ENCODE measurements around the gene KCNT1. TPM values are rescaled to one million over a fixed set of nuclear protein-coding genes. Genes with fewer than 3 reads are reported as not detected.

KCNT1 gene
- total RNA-seq, 4 donors from 2014 or later: 0.21 TPM; not detected in 3

DNA sequence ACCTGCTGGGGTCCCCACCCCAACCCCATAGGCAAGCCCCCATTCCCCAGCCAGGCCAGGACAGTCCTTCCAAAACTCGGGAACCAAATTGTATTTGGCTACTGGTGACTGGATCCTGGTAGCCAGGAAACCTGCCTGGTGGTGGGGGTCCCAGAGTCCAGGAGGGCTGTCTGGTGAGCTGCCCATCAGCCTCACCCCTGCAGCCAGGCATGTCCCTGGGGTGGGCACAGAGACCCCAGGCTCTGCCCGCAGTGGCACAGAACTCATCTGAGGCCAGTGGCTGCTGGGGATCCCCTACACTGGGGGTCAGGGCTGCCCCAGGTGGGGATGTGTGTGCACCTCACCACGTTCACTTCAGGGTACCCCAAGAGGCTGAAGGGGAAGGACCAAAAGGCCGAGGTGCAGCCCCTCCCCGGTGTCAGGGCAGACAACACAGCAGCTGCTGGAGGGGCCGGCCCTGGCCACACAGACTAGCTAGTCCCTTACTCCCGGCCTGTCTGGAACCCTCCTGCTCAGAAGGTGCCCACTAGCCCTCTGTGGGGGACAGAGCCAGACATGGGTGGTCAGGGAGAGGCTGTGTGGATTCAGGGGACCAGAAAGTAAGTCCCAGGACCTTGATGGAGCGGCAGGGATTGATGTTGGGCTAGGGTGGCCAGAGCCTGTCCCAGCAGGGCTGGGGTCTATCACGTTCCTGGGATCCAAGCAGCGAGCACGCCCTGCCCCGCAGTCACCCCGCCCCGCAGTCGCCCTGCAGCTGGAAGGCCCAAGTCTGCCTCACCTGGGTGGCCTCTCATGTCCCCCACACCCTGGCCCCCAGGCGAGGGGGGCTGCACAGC is 91.5 kb downstream of the KCNT1 start:
- Histone ChIP-seq H3K9me3 (no peaks in the 10 kb centered on the region), H3K4me3 (replicated peaks in 1 of 3) (no peak overlapping the region), H3K27me3 (no peaks in the 10 kb centered on the region), H3K27ac (no peak overlapping the region), H3K36me3 (no peaks in the 10 kb centered on the region), H3K4me1 (no peaks in the 10 kb centered on the region)
- intact Hi-C loops (cut with DNase I): no loop called here
- TF ChIP-seq, protein P1, sequence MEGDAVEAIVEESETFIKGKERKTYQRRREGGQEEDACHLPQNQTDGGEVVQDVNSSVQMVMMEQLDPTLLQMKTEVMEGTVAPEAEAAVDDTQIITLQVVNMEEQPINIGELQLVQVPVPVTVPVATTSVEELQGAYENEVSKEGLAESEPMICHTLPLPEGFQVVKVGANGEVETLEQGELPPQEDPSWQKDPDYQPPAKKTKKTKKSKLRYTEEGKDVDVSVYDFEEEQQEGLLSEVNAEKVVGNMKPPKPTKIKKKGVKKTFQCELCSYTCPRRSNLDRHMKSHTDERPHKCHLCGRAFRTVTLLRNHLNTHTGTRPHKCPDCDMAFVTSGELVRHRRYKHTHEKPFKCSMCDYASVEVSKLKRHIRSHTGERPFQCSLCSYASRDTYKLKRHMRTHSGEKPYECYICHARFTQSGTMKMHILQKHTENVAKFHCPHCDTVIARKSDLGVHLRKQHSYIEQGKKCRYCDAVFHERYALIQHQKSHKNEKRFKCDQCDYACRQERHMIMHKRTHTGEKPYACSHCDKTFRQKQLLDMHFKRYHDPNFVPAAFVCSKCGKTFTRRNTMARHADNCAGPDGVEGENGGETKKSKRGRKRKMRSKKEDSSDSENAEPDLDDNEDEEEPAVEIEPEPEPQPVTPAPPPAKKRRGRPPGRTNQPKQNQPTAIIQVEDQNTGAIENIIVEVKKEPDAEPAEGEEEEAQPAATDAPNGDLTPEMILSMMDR (IDR thresholded peaks at IDR 0.05): no peak
- 84 to 87% methylated on average over 5 to 10 of the region's 16 CpGs for WGBS, 2 donors
- DNase-seq: no peak

GRCh38 chr9:135794057-135794335 is 92.0 kb downstream of the KCNT1 start:
- Histone ChIP-seq H3K4me1 (no peaks in the 10 kb centered on the region), H3K36me3 (no peaks in the 10 kb centered on the region), H3K4me3 (replicated peaks in 1 of 3) (no peak overlapping the region), H3K27me3 (no peaks in the 10 kb centered on the region), H3K27ac (no peak overlapping the region), H3K9me3 (no peaks in the 10 kb centered on the region)
- no peak for TF ChIP-seq POLR2A (IDR thresholded peaks at IDR 0.05)
- TF ChIP-seq, protein P1 (IDR thresholded peaks at IDR 0.05): no peak
- DNase-seq: no peak
- intact Hi-C loops (cut with DNase I): no loop called here
- WGBS, 2 donors: 65 to 100% methylated on average over 1 to 5 of the region's 7 CpGs

- intact Hi-C loops (cut with DNase I): no loop called here
- TF ChIP-seq, protein P1 (IDR thresholded peaks at IDR 0.05): no peak
- TF ChIP-seq POLR2A (IDR thresholded peaks at IDR 0.05): no peak
- Histone ChIP-seq H3K27ac (no peak overlapping the region), H3K4me1 (no peaks in the 10 kb centered on the region), H3K36me3 (no peaks in the 10 kb centered on the region), H3K4me3 (replicated peaks in 1 of 3) (no peak overlapping the region), H3K27me3 (no peaks in the 10 kb centered on the region), H3K9me3 (no peaks in the 10 kb centered on the region)
- no peak for DNase-seq
- 79 to 81% methylated on average over 6 to 8 of the region's 15 CpGs for WGBS, 2 donors
Measured at GRCh38 chr9:135794361-135794885, 92.4 kb downstream of the KCNT1 start.

DNA sequence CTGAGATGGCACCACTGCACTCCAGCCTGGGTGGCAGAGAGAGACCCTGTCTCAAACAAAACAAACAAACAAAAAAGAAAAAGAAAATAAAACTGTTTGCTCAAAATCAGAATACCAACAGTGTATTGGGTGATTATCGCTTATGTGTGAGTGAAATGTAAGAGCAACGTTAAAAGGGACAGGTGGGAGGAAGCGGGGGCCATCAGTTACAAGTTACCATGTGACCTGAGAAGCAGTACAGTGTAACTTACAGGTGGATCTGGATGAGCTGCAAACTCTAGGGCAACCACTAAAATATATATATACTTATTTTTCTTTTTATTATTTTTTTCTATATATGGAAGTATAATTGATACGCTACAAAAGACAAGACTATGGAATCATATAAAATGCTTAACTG is 93.4 kb downstream of the KCNT1 start:
- DNase-seq: no peak
- no peaks in the 10 kb centered on the region for H3K4me1 ChIP-seq
- no peak overlapping the region for H3K4me3 ChIP-seq (replicated peaks in 1 of 3)
- TF ChIP-seq, protein P1 (IDR thresholded peaks at IDR 0.05): no peak
- TF ChIP-seq POLR2A (IDR thresholded peaks at IDR 0.05): no peak
- H3K36me3 ChIP-seq: no peaks in the 10 kb centered on the region
- intact Hi-C loops (cut with DNase I): no loop called here
- H3K27me3 ChIP-seq: no peaks in the 10 kb centered on the region
- no peak overlapping the region for H3K27ac ChIP-seq
- H3K9me3 ChIP-seq: no peaks in the 10 kb centered on the region
- WGBS, 2 donors: 80 to 85% methylated on average over 4 of the region's 4 CpGs

DNA sequence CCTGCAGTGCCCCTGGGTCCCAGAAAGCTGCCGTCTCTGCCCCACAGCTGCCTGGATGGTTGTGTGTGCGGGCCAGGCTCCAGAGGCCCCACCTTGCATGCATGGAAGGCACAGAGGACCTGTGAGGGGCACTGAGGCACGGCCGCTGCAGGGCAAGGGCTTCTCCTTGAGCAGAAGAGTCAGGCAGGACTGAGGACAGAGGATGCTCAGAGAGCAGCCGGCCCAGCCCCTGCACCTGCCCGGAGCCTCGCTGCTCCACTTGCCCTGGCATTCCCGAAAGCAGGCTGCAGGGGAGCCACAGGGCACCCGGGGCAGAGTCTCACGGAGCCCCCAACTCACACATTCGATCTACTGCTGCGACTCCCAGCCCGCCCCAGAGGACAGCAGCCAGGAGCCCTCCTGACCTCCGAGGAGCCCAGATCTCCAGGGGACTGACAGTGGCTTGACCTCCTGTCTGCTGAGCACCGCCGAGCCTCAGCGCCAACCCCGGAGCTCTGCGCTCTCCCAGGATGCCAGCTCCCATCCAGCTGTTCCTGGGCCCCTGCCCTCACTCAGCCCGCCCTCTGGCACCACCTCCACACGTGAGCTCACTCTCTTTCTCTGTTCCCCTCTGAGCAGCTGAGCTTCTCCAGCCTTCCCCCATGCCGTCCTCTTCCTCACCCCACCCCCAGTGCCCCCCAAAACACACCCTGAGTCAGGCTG is 95.0 kb downstream of the KCNT1 start:
- WGBS, 2 donors: 55 to 68% methylated on average over 10 to 18 of the region's 22 CpGs
- intact Hi-C loops (cut with DNase I): no loop called here

More for the DNA sequence above, 95.0 kb downstream of the KCNT1 start:
- Histone ChIP-seq H3K36me3 (no peaks in the 10 kb centered on the region), H3K4me1 (no peaks in the 10 kb centered on the region), H3K9me3 (no peaks in the 10 kb centered on the region), H3K27me3 (no peaks in the 10 kb centered on the region), H3K4me3 (replicated peaks in 1 of 3) (no peak overlapping the region), H3K27ac (no peak overlapping the region)
- no peak for TF ChIP-seq POLR2A (IDR thresholded peaks at IDR 0.05)
- TF ChIP-seq, protein P1 (IDR thresholded peaks at IDR 0.05): no peak
- DNase-seq: no peak

Data from thyroid gland (tissue), 4 donors.